Mesenchymal stem cell (in vitro differentiated cells and primary cell): Measurements from ENCODE around the gene CDH23.

Experiments
- DNase-seq: peaks from one replicate; pipeline ENCODE4 v3.0.0-alpha.2; 2013
- H2AFZ ChIP-seq: one replicate; pipeline ENCODE4 v1.6.1; 2013; ENCODE audit warnings: low read depth, mild to moderate bottlenecking, control low read depth, inconsistent platforms, low read length, moderate library complexity
- H2AK5ac ChIP-seq: 2 replicates; pipeline ENCODE4 v1.6.1; 2013; ENCODE audit warnings: low read length, moderate library complexity, mild to moderate bottlenecking, inconsistent platforms; ENCODE audit not compliant: severe bottlenecking
- H2BK120ac ChIP-seq: one replicate; pipeline ENCODE4 v1.6.1; 2013; ENCODE audit warnings: low read depth, mild to moderate bottlenecking, inconsistent platforms, low read length, moderate library complexity
- H2BK12ac ChIP-seq, 2 experiments: one replicate each; pipeline ENCODE4 v1.6.1; 2013; ENCODE audit warnings: inconsistent platforms in 2 of 2, low read length in 2 of 2, mild to moderate bottlenecking in 2 of 2, moderate library complexity in 2 of 2, control low read depth in 1 of 2
- H2BK15ac ChIP-seq: one replicate; pipeline ENCODE4 v1.6.1; 2013; ENCODE audit warnings: mild to moderate bottlenecking, low read depth, inconsistent platforms; ENCODE audit not compliant: poor library complexity, severe bottlenecking
- H2BK5ac ChIP-seq: 2 replicates; pipeline ENCODE4 v1.6.1; 2013; ENCODE audit warnings: low read depth, mild to moderate bottlenecking, low read length, control low read depth, inconsistent platforms; ENCODE audit not compliant: poor library complexity, severe bottlenecking
- H3K14ac ChIP-seq, 2 experiments: one replicate each; pipeline ENCODE4 v1.6.1; 2013; ENCODE audit warnings: inconsistent platforms in 2 of 2, low read length in 2 of 2, control low read depth in 1 of 2, mild to moderate bottlenecking in 1 of 2, moderate library complexity in 1 of 2
- H3K18ac ChIP-seq, 2 experiments: one replicate each; pipeline ENCODE4 v1.6.1; 2013; ENCODE audit warnings: inconsistent platforms in 2 of 2, low read length in 2 of 2, control low read depth in 1 of 2, low read depth in 1 of 2, mild to moderate bottlenecking in 1 of 2
- H3K23ac ChIP-seq, 2 experiments: one replicate each; pipeline ENCODE4 v1.6.1; 2013; ENCODE audit warnings: inconsistent platforms in 2 of 2, low read length in 2 of 2, mild to moderate bottlenecking in 2 of 2, moderate library complexity in 2 of 2, control low read depth in 1 of 2
- H3K27ac ChIP-seq: 2 replicates; pipeline ENCODE4 v1.5.1; 2013; ENCODE audit warnings: mild to moderate bottlenecking, moderate library complexity, low read length, control low read depth, inconsistent platforms; ENCODE audit not compliant: poor library complexity, severe bottlenecking
- H3K27me3 ChIP-seq, 2 experiments: 2 replicates each; pipeline versions ENCODE4 v1.6.1 to v1.7.0; 2013; ENCODE audit warnings: low read length in 2 of 2, mild to moderate bottlenecking in 2 of 2, moderate library complexity in 2 of 2, control low read depth in 1 of 2, inconsistent platforms in 1 of 2; ENCODE audit not compliant: control insufficient read depth in 1 of 2, insufficient read depth in 1 of 2
- H3K36me3 ChIP-seq, 2 experiments: 2 replicates each; pipeline versions ENCODE4 v1.6.1 to v1.7.0; 2013; ENCODE audit warnings: low read length in 2 of 2, control low read depth in 1 of 2, inconsistent platforms in 1 of 2, low read depth in 1 of 2, mild to moderate bottlenecking in 1 of 2; ENCODE audit not compliant: insufficient read depth in 2 of 2, control insufficient read depth in 1 of 2
- H3K4ac ChIP-seq, 2 experiments: one replicate each; pipeline ENCODE4 v1.6.1; 2013; ENCODE audit warnings: inconsistent platforms in 2 of 2, low read length in 2 of 2, mild to moderate bottlenecking in 2 of 2, moderate library complexity in 2 of 2, control low read depth in 1 of 2, low read depth in 1 of 2
- H3K4me1 ChIP-seq: 2 replicates; pipeline ENCODE4 v1.6.1; 2013; ENCODE audit warnings: low read depth, low read length, control low read depth; ENCODE audit not compliant: control insufficient read depth, insufficient read depth
- H3K4me2 ChIP-seq: 2 replicates; pipeline ENCODE4 v1.6.1; 2013; ENCODE audit warnings: low read length, mild to moderate bottlenecking, inconsistent platforms; ENCODE audit not compliant: poor library complexity, severe bottlenecking
- H3K4me3 ChIP-seq, 2 experiments: 2 replicates each; pipeline versions ENCODE4 v1.5.1 to v1.7.0; 2013; ENCODE audit warnings: low read length in 2 of 2, mild to moderate bottlenecking in 2 of 2, control low read depth in 1 of 2, low read depth in 1 of 2; ENCODE audit not compliant: insufficient read depth in 1 of 2
- H3K79me1 ChIP-seq: replicated peaks from 2 replicates; pipeline ENCODE4 v1.6.1; 2013; ENCODE audit warnings: mild to moderate bottlenecking, control low read depth, low read length, inconsistent platforms; ENCODE audit not compliant: poor library complexity, severe bottlenecking
- H3K9ac ChIP-seq: 2 replicates; pipeline ENCODE4 v1.7.0; 2013; ENCODE audit warnings: mild to moderate bottlenecking, low read length, moderate library complexity
- H3K9me3 ChIP-seq: 2 replicates; pipeline ENCODE4 v1.7.0; 2013; ENCODE audit warnings: mild to moderate bottlenecking, low read length; ENCODE audit not compliant: control insufficient read depth
- H4K8ac ChIP-seq: one replicate; pipeline ENCODE4 v1.6.1; 2013; ENCODE audit warnings: inconsistent platforms, mild to moderate bottlenecking, low read length, moderate library complexity
- H4K91ac ChIP-seq: one replicate; pipeline ENCODE4 v1.6.1; 2013; ENCODE audit warnings: mild to moderate bottlenecking, low read length, inconsistent platforms
- WGBS: methylation state at CpG from one replicate; pipeline ENCODE4 v1.1.7; 2013; ENCODE audit warnings: mixed read lengths; 5-methylcytosine and 5-hydroxymethylcytosine counted together

Gene CDH23

DNA sequence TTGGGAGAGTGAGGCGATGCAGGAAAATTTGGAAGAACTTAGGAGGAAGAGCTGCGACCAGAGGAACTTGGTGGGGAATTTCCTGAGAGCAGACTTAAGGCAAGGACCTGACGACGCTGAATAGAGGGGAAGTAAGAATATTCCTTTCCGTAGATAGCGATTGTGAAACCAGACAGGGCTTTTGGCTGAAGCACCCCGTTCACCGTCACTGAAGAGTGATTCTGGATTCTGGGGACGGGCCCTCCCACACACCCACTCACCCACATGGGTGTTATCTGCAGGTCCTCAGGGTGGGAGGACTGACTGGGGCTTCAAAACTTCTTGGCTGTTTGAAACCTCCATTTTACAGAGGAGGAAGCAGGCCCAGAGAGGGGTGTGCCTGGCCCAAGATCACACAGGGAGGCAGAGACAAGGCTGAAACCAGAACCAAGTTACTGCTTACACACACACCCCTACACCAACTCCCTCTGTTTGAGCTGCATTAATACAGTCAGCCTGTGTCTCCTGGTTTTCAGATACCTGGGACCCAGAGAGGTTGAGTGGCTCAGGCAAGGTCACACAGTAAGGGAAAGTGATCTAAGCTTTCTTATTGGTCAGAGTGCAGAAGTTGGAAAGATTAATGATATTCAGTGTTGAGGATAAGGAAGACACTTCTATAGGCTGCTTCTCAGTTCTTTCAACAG, 37.2 kb upstream of the CDH23 start:
- Histone ChIP-seq H2AFZ (no peak overlapping the region), H3K4me2 (no peak overlapping the region), H3K27ac (no peak overlapping the region), H3K4me3 (no peak overlapping the region), H3K23ac (no peak overlapping the region), H2BK5ac (no peak overlapping the region), H3K9me3 (no peaks in the 10 kb centered on the region), H4K8ac (no peak overlapping the region), H3K4ac (no peak overlapping the region), H2AK5ac (no peak overlapping the region), H3K14ac (no peak overlapping the region), H2BK120ac (no peak overlapping the region), H3K4me1 (peaks cover 2% of the 10 kb centered on the region), H4K91ac (no peak overlapping the region), H3K9ac (peak overlapping the region; percentile 66), H3K79me1 (no peaks in the 10 kb centered on the region), H3K18ac (no peak overlapping the region), H2BK15ac (no peak overlapping the region), H2BK12ac (no peak overlapping the region), H3K36me3 (peaks cover 0 to 23% of the 10 kb centered on the region in 2 experiments), H3K27me3 (no peaks in the 10 kb centered on the region)
- DNase-seq = no peak
- WGBS = 74% methylated on average over 9 of the region's 9 CpGs

DNA sequence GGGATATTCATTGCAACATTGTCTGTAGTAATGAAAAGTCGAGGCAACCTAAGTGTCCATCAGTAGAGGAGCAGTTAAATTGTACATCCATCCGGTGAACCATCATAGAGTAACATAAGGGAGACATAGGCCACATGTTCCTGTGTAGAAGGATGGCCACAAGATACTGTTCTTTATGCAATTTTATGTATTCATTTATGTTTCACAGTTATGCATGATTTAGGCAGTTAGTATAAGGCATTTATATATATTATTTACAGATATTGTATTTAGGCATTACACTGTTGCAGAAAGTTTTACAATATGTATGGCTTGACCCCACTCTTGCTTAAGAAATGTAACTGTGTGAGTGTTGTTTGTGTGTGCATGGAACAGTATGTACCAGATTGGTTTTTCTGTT, 36.0 kb upstream of the CDH23 start:
- Histone ChIP-seq H3K27ac (no peak overlapping the region), H4K8ac (no peak overlapping the region), H3K18ac (no peak overlapping the region), H2AK5ac (no peak overlapping the region), H3K27me3 (no peaks in the 10 kb centered on the region), H3K4me2 (no peak overlapping the region), H2AFZ (no peak overlapping the region), H2BK15ac (no peak overlapping the region), H3K9ac (no peak overlapping the region), H3K23ac (no peak overlapping the region), H3K4ac (no peak overlapping the region), H3K79me1 (no peaks in the 10 kb centered on the region), H2BK12ac (no peak overlapping the region), H3K4me3 (no peak overlapping the region), H4K91ac (no peak overlapping the region), H3K36me3 (peaks cover 0 to 23% of the 10 kb centered on the region in 2 experiments), H3K14ac (no peak overlapping the region), H2BK5ac (no peak overlapping the region), H3K9me3 (no peaks in the 10 kb centered on the region), H2BK120ac (no peak overlapping the region), H3K4me1 (peaks cover 2% of the 10 kb centered on the region)
- DNase-seq = no peak
- WGBS = 100% methylated on average over 2 of the region's 2 CpGs

DNA sequence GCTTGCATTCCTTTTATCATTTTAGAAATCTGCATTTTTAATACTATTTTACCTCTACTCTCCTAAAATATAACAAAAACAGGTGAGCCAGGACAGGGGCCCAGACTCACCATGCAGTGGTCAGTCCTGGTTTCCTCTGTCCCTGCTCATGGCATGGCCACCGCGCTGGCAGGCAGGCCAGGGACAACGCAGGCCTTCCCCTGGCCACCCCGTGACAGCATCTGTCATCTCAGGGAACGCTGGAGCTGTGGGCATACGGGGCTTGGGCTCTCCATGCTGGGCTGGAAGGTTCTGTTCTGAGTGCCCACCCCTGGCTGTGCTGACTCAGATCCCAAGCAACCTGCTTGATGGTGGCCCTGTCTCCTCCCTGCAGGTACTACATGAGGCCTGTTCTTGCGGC, 35.1 kb upstream of the CDH23 start:
- Histone ChIP-seq H3K4me1 (peaks cover 2% of the 10 kb centered on the region), H2BK120ac (no peak overlapping the region), H3K9ac (no peak overlapping the region), H3K18ac (no peak overlapping the region), H2BK15ac (no peak overlapping the region), H2AK5ac (no peak overlapping the region), H2BK5ac (no peak overlapping the region), H3K4me3 (no peak overlapping the region), H2AFZ (no peak overlapping the region), H3K79me1 (no peaks in the 10 kb centered on the region), H3K14ac (peak overlapping the region in 1 of 2 experiments; percentile 44), H2BK12ac (no peak overlapping the region), H4K8ac (no peak overlapping the region), H3K9me3 (no peaks in the 10 kb centered on the region), H3K36me3 (peaks cover 0 to 17% of the 10 kb centered on the region in 2 experiments), H3K4ac (no peak overlapping the region), H3K4me2 (no peak overlapping the region), H3K27me3 (no peaks in the 10 kb centered on the region), H3K27ac (no peak overlapping the region), H4K91ac (no peak overlapping the region), H3K23ac (no peak overlapping the region)
- DNase-seq = no peak
- WGBS = 88% methylated on average over 7 of the region's 7 CpGs

DNA sequence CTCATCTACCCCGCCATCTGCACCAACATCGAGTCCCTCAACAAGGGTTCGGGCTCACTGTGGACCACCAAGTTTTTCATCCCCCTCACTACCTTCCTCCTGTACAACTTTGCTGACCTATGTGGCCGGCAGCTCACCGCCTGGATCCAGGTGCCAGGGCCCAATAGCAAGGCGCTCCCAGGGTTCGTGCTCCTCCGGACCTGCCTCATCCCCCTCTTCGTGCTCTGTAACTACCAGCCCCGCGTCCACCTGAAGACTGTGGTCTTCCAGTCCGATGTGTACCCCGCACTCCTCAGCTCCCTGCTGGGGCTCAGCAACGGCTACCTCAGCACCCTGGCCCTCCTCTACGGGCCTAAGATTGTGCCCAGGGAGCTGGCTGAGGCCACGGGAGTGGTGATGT, 34.6 kb upstream of the CDH23 start:
- DNase-seq = no peak
- no peak overlapping the region for H3K18ac ChIP-seq
- H2AFZ ChIP-seq = no peak overlapping the region
- no peak overlapping the region for H4K8ac ChIP-seq
- H3K79me1 ChIP-seq = no peaks in the 10 kb centered on the region
- H3K4me2 ChIP-seq = no peak overlapping the region
- H3K9me3 ChIP-seq = no peaks in the 10 kb centered on the region
- no peaks in the 10 kb centered on the region for H3K27me3 ChIP-seq
- H2BK15ac ChIP-seq = no peak overlapping the region
- no peak overlapping the region for H2BK5ac ChIP-seq
- H2BK12ac ChIP-seq = no peak overlapping the region
- H2BK120ac ChIP-seq = no peak overlapping the region
- H3K4me3 ChIP-seq = no peak overlapping the region
- no peak overlapping the region for H3K23ac ChIP-seq
- WGBS = 88% methylated on average over 16 of the region's 16 CpGs
- H4K91ac ChIP-seq = no peak overlapping the region
- no peak overlapping the region for H3K9ac ChIP-seq
- H3K27ac ChIP-seq = no peak overlapping the region
- H3K4me1 ChIP-seq = peaks cover 4% of the 10 kb centered on the region
- H2AK5ac ChIP-seq = no peak overlapping the region
- H3K36me3 ChIP-seq = peaks cover 0 to 15% of the 10 kb centered on the region in 2 experiments
- no peak overlapping the region for H3K4ac ChIP-seq
- H3K14ac ChIP-seq = no peak overlapping the region
